IMR-90 (cell line): ENCODE measurements around the gene CARS2. TPM values are rescaled to one million over a fixed set of nuclear protein-coding genes. Genes with fewer than 3 reads are reported as not detected.

Source experiments
- ATAC-seq: fragments of 200-7000 bp; cut with Tn5 transposase; 2 replicates; pipeline ENCODE4 v1.9.1; 2020; ENCODE audit warnings: low read depth, mild to moderate bottlenecking, moderate library complexity
- BruUV-seq: library from RNA; stranded (reverse); fragments of 400-500 nt; replicated peaks from 2 replicates; lab custom pipeline; 2021; lab: Mats Ljungman, UMichigan
- CTCF ChIA-PET: fragments of 300-600 bp; formaldehyde crosslinking; extraction: SDS; loops from one replicate; lab custom pipeline; 2021; ENCODE audit warnings: antibody characterized with exemption; lab: Yijun Ruan, JAX
- POLR2A ChIA-PET: fragments of 300-600 bp; sonication (Branson Sonifier 250); formaldehyde crosslinking; loops from one replicate; lab custom pipeline; 2022; ENCODE audit warnings: antibody characterized with exemption; ENCODE audit not compliant: unreplicated experiment; lab: Charles Lee
- DNase-seq: peaks from one replicate; pipeline ENCODE4 v3.0.0; 2013
- H2AFZ ChIP-seq: replicated peaks from 2 replicates; pipeline ENCODE3; 2013; ENCODE audit warnings: low read length, mild to moderate bottlenecking; ENCODE audit not compliant: poor library complexity
- H2AK5ac ChIP-seq: 2 replicates; pipeline ENCODE4 v1.6.1; 2013; ENCODE audit warnings: low read depth, low read length, inconsistent platforms
- H2AK9ac ChIP-seq: replicated peaks from 2 replicates; pipeline ENCODE3; 2013; ENCODE audit warnings: mild to moderate bottlenecking, low read depth, low read length, moderate library complexity; ENCODE audit not compliant: poor library complexity
- H2BK120ac ChIP-seq: 2 replicates; pipeline ENCODE4 v1.6.1; 2013; ENCODE audit warnings: low read depth, low read length, inconsistent platforms
- H2BK15ac ChIP-seq: 3 replicates; pipeline ENCODE4 v1.6.1; 2013; ENCODE audit warnings: low read depth, low read length, inconsistent platforms
- H2BK20ac ChIP-seq: 2 replicates; pipeline ENCODE4 v1.6.1; 2013; ENCODE audit warnings: low read depth, mild to moderate bottlenecking, inconsistent platforms, low read length, moderate library complexity
- H2BK5ac ChIP-seq: 2 replicates; pipeline ENCODE4 v1.6.1; 2013; ENCODE audit warnings: mild to moderate bottlenecking, low read depth, low read length, inconsistent platforms; ENCODE audit not compliant: poor library complexity, severe bottlenecking
- H3K14ac ChIP-seq: replicated peaks from 2 replicates; pipeline ENCODE4 v1.6.1; 2013; ENCODE audit warnings: low read depth, low read length, inconsistent platforms
- H3K18ac ChIP-seq: 2 replicates; pipeline ENCODE4 v1.6.1; 2013; ENCODE audit warnings: low read depth, low read length, control low read depth
- H3K23ac ChIP-seq: 2 replicates; pipeline ENCODE4 v1.6.1; 2013; ENCODE audit warnings: low read depth, low read length, inconsistent platforms
- H3K27ac ChIP-seq: 2 replicates; pipeline ENCODE4 v1.5.1; 2013; ENCODE audit warnings: mild to moderate bottlenecking, control low read depth, low read length; ENCODE audit not compliant: insufficient read depth
- H3K27me3 ChIP-seq: 2 replicates; pipeline ENCODE4 v1.6.1; 2013; ENCODE audit warnings: low read length; ENCODE audit not compliant: control insufficient read depth, insufficient read depth
- H3K36me3 ChIP-seq: 2 replicates; pipeline ENCODE4 v1.6.1; 2013; ENCODE audit warnings: low read length, mixed read lengths; ENCODE audit not compliant: control insufficient read depth, insufficient read depth
- H3K4ac ChIP-seq: 2 replicates; pipeline ENCODE4 v1.6.1; 2013; ENCODE audit warnings: low read depth, low read length, inconsistent platforms
- H3K4me1 ChIP-seq: 2 replicates; pipeline ENCODE4 v1.6.1; 2013; ENCODE audit warnings: low read length, mixed read lengths; ENCODE audit not compliant: control insufficient read depth, insufficient read depth
- H3K4me2 ChIP-seq: 2 replicates; pipeline ENCODE4 v1.6.1; 2013; ENCODE audit warnings: low read depth, mild to moderate bottlenecking, control low read depth, low read length, moderate library complexity
- H3K4me3 ChIP-seq: 2 replicates; pipeline ENCODE4 v1.5.1; 2013; ENCODE audit warnings: low read depth, mild to moderate bottlenecking, control low read depth, low read length, moderate library complexity; ENCODE audit not compliant: insufficient read depth
- H3K56ac ChIP-seq: 2 replicates; pipeline ENCODE4 v1.6.1; 2013; ENCODE audit warnings: low read length, inconsistent platforms; ENCODE audit not compliant: insufficient read depth; ENCODE audit errors: extremely low read depth
- H3K79me1 ChIP-seq, 2 experiments: 2 replicates each; pipeline ENCODE4 v1.6.1; 2013; ENCODE audit warnings: low read length in 2 of 2, inconsistent platforms in 1 of 2, low read depth in 1 of 2
- H3K9ac ChIP-seq: 2 replicates; pipeline ENCODE4 v1.6.1; 2013; ENCODE audit warnings: low read depth, low read length, control low read depth
- H3K9me1 ChIP-seq: 2 replicates; pipeline ENCODE4 v1.6.1; 2013; ENCODE audit warnings: low read length, inconsistent platforms; ENCODE audit not compliant: insufficient read depth
- H3K9me3 ChIP-seq: 2 replicates; pipeline ENCODE4 v1.6.1; 2013; ENCODE audit warnings: low read length; ENCODE audit not compliant: control insufficient read depth, insufficient read depth
- H4K20me1 ChIP-seq: 2 replicates; pipeline ENCODE4 v1.6.1; 2013; ENCODE audit warnings: low read length, inconsistent platforms; ENCODE audit not compliant: insufficient read depth
- H4K5ac ChIP-seq: 2 replicates; pipeline ENCODE4 v1.6.1; 2013; ENCODE audit warnings: mild to moderate bottlenecking, low read depth, low read length, control low read depth
- H4K8ac ChIP-seq, 2 experiments: 2 replicates each; pipeline ENCODE4 v1.6.1; 2013; ENCODE audit warnings: low read depth in 2 of 2, low read length in 2 of 2, control low read depth in 1 of 2, inconsistent platforms in 1 of 2
- H4K91ac ChIP-seq: 2 replicates; pipeline ENCODE4 v1.6.1; 2013; ENCODE audit warnings: low read depth, low read length, inconsistent platforms; ENCODE audit not compliant: insufficient read depth
- CEBPB ChIP-seq: IDR thresholded peaks from 2 replicates; pipeline ENCODE4 v1.6.1; 2012; ENCODE audit warnings: low read depth, low read length, improper control_type of control experiment
- FOS ChIP-seq: fragments of 150-350 bp; IDR thresholded peaks from 2 replicates; pipeline ENCODE4 v1.6.1; 2016; ENCODE audit warnings: low read depth, low read length
- MAFK ChIP-seq: IDR thresholded peaks from 2 replicates; pipeline ENCODE4 v1.6.1; 2012; ENCODE audit warnings: low read depth, low read length, improper control_type of control experiment
- MAZ ChIP-seq: IDR thresholded peaks from 2 replicates; pipeline ENCODE4 v1.6.1; 2012; ENCODE audit warnings: low read depth, mild to moderate bottlenecking, low read length, improper control_type of control experiment, moderate library complexity, borderline replicate concordance
- WGBS, 2 experiments: methylation state at CpG; one replicate each; pipeline versions ENCODE4 v1.1.5 to v1.1.7; 2013; ENCODE audit warnings: missing lambda C conversion rate in 2 of 2; ENCODE audit not compliant: insufficient read length in 1 of 2; ENCODE audit errors: extremely low coverage in 2 of 2; 5-methylcytosine and 5-hydroxymethylcytosine counted together
- dilution Hi-C: fragments of 300-500 bp; cut with HindIII; formaldehyde crosslinking; loops from one replicate; pipeline ENCODE4 v1.14.3; 2018; ENCODE audit warnings: low sequenced_read_pairs; ENCODE audit not compliant: unreplicated experiment
- in situ Hi-C: fragments of 300-500 bp; cut with MboI; formaldehyde crosslinking; loops from 3 replicates; pipeline ENCODE4 v1.14.3; 2019; ENCODE audit warnings: low sequenced_read_pairs, inconsistent platforms, mixed read lengths
- intact Hi-C: fragments of 100-400 bp; cut with micrococcal nuclease; formaldehyde crosslinking; loops from 2 replicates; pipeline ENCODE4 v1.10.0; 2022
- polyA plus RNA-seq, 3 experiments: library from polyadenylated mRNA; depleted of rRNA; stranded (reverse); fragments of >200 nt; gene quantifications; 2 replicates each; pipeline ENCODE4 v1.2.3, GENCODE V29; 2012; ENCODE audit warnings: low replicate concordance in 1 of 3
- total RNA-seq: library from RNA; depleted of rRNA; stranded (reverse); fragments of >200 nt; gene quantifications from 2 replicates; pipeline ENCODE4 v1.2.3, GENCODE V29; 2012

CARS2 gene
- total and polyA plus RNA-seq, 2 of the 4 experiments (the other 2 are of a cell fraction): 76.2 to 76.4 TPM

DNA sequence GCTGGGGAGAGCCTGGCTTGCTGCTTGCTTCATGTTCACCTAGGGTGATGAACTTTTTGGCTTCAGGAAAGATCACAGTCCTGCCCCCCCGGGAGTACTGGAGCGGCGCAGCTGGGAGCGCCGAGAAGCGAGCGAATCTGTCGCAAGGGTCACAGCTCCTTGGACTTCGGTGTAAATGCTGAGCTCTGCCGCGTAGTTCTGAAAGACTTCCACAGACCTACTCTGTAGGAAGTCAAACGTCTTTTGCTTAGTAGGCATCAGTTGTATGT is 10.3 kb upstream of the CARS2 start:
- in situ Hi-C loops (loop anchor here (5.0 kb wide), 1 partner anchor 91 kb away; no protein-coding TSS in a partner anchor), dilution Hi-C loops (no loop called here), intact Hi-C loops (loop anchor here (1.0 to 5.0 kb wide), 2 partner anchors 41 to 103 kb away; no protein-coding TSS in a partner anchor)
- no peak overlapping the region for H4K91ac ChIP-seq
- no peak overlapping the region for H3K18ac ChIP-seq
- peak overlapping the region; percentile 93 for H3K4me2 ChIP-seq
- peak overlapping the region; percentile 95 for H2AFZ ChIP-seq
- peaks cover 41% of the 10 kb centered on the region for H4K20me1 ChIP-seq
- H2BK120ac ChIP-seq: no peak overlapping the region
- H2BK15ac ChIP-seq: no peak overlapping the region
- H3K9me1 ChIP-seq: peaks cover 3% of the 10 kb centered on the region; the same call in 1 of the 2 replicates
- H3K4me1 ChIP-seq: no peaks in the 10 kb centered on the region; the same call in 1 of the 2 replicates
- ATAC-seq: no peak
- peak overlapping the region; percentile 67 for H3K27ac ChIP-seq
- peaks cover 9 to 44% of the 10 kb centered on the region in 2 experiments for H3K79me1 ChIP-seq
- peak overlapping the region; percentile 79 for H3K9ac ChIP-seq
- H2BK20ac ChIP-seq: no peak overlapping the region
- CTCF ChIA-PET: interaction anchor here (0.6 kb wide), 1 partner anchor 445 kb away, joined by 5 read pairs; no protein-coding TSS in a partner anchor
- no peak overlapping the region for H4K8ac ChIP-seq
- H3K23ac ChIP-seq: peak overlapping the region; percentile 20
- peak overlapping the region; percentile 62 for H3K56ac ChIP-seq
- no peak overlapping the region for H4K5ac ChIP-seq
- TF ChIP-seq MAZ (no peak), CEBPB (0 out of 2 replicates have a peak, but pooled peaks have one; percentile 8), FOS (no peak), MAFK (no peak)
- no peaks in the 10 kb centered on the region for H3K27me3 ChIP-seq
- H3K9me3 ChIP-seq: no peaks in the 10 kb centered on the region
- BruUV-seq: TSS peak; percentile 26
- peak overlapping the region; percentile 54 for H3K14ac ChIP-seq
- H3K36me3 ChIP-seq: peaks cover 8% of the 10 kb centered on the region
- H2AK5ac ChIP-seq: peak overlapping the region; percentile 38; the same call in 1 of the 2 replicates
- peak overlapping the region; percentile 94 for H2AK9ac ChIP-seq
- H2BK5ac ChIP-seq: peak overlapping the region; percentile 57
- POLR2A ChIA-PET: no interaction called here
- no peak for DNase-seq
- H3K4ac ChIP-seq: peak overlapping the region; percentile 59
- WGBS, 2 experiments: 0% methylated on average over 8 of the region's 12 CpGs; no CpG with 5 or more reads in 1 of the 2 experiments
- peak overlapping the region; percentile 90 for H3K4me3 ChIP-seq
